Chondrocyte (in vitro differentiated cells): ENCODE measurements around the gene DIP2C. TPM values are rescaled to one million over a fixed set of nuclear protein-coding genes. Genes with fewer than 3 reads are reported as not detected.
"Not testable (repeated sequence)": the region's sequence is repeated elsewhere in the genome, so short reads cannot be mapped to it uniquely, and the experiment has no call there.

ENCODE experiments used
- DNase-seq: peaks from one replicate; pipeline ENCODE4 v3.0.0; 2021; ENCODE audit warnings: mixed read lengths, low spot score
- H3K27ac Mint-ChIP-seq: one replicate; pipeline ENCODE4 v1.8.0; 2021; ENCODE audit warnings: mild to moderate bottlenecking, moderate library complexity, mixed read lengths; ENCODE audit not compliant: unreplicated experiment
- H3K27me3 Mint-ChIP-seq: 2 replicates; pipeline ENCODE4 v1.8.0; 2021; ENCODE audit warnings: low read depth, mixed read lengths
- H3K36me3 Mint-ChIP-seq: 2 replicates; pipeline ENCODE4 v1.8.0; 2021; ENCODE audit warnings: low read depth, mixed read lengths
- H3K4me1 Mint-ChIP-seq: 2 replicates; pipeline ENCODE4 v1.8.0; 2021; ENCODE audit warnings: low read depth, mild to moderate bottlenecking, mixed read lengths
- H3K4me3 Mint-ChIP-seq: one replicate; pipeline ENCODE4 v1.8.0; 2021; ENCODE audit warnings: mild to moderate bottlenecking, moderate library complexity, mixed read lengths; ENCODE audit not compliant: unreplicated experiment
- H3K9me3 Mint-ChIP-seq: 2 replicates; pipeline ENCODE4 v1.8.0; 2021; ENCODE audit warnings: low read depth, mixed read lengths
- CTCF ChIP-seq: fragments of 200-600 bp; sonication (generic); IDR thresholded peaks from 2 replicates; pipeline ENCODE4 v1.5.0; 2021; ENCODE audit warnings: antibody characterized with exemption, mild to moderate bottlenecking, moderate library complexity
- total RNA-seq: library from RNA; stranded (reverse); gene quantifications from 3 replicates; pipeline ENCODE4 v1.2.1, GENCODE V29; 2021

DIP2C gene
- total RNA-seq, 1 donor from 2014 or later, result 47.9 TPM

- H3K36me3 Mint-ChIP-seq, result no peaks in the 10 kb centered on the region
- TF ChIP-seq CTCF, result no peak
- H3K4me3 Mint-ChIP-seq, result no peak overlapping the region
- no peak for DNase-seq
- no peaks in the 10 kb centered on the region for H3K27me3 Mint-ChIP-seq
- H3K27ac Mint-ChIP-seq, result no peak overlapping the region
- peaks cover 41% of the 10 kb centered on the region for H3K4me1 Mint-ChIP-seq
- no peaks in the 10 kb centered on the region for H3K9me3 Mint-ChIP-seq
Measured at GRCh38 chr10:656883-657282, 32.6 kb downstream of the DIP2C start.

GRCh38 chr10:655184-655583 lies 34.3 kb downstream of the DIP2C start:
- TF ChIP-seq CTCF, result no peak
- no peaks in the 10 kb centered on the region for H3K9me3 Mint-ChIP-seq
- H3K27me3 Mint-ChIP-seq, result no peaks in the 10 kb centered on the region
- H3K36me3 Mint-ChIP-seq, result no peaks in the 10 kb centered on the region
- no peak overlapping the region for H3K4me3 Mint-ChIP-seq
- H3K4me1 Mint-ChIP-seq, result peaks cover 36% of the 10 kb centered on the region
- H3K27ac Mint-ChIP-seq, result no peak overlapping the region
- DNase-seq, result no peak

- Mint-ChIP-seq H3K27me3 (no peaks in the 10 kb centered on the region), H3K9me3 (no peaks in the 10 kb centered on the region), H3K4me1 (peaks cover 38% of the 10 kb centered on the region), H3K27ac (no peak overlapping the region), H3K4me3 (no peak overlapping the region), H3K36me3 (no peaks in the 10 kb centered on the region)
- DNase-seq, result no peak
- TF ChIP-seq CTCF, result no peak
Measured at GRCh38 chr10:654647-654996, 34.8 kb downstream of the DIP2C start.

GRCh38 chr10:653991-654646 lies 35.3 kb downstream of the DIP2C start:
- Mint-ChIP-seq H3K9me3 (no peaks in the 10 kb centered on the region), H3K4me1 (peaks cover 36% of the 10 kb centered on the region), H3K27ac (no peak overlapping the region), H3K27me3 (no peaks in the 10 kb centered on the region), H3K4me3 (no peak overlapping the region), H3K36me3 (no peaks in the 10 kb centered on the region)
- TF ChIP-seq CTCF, result no peak
- DNase-seq, result no peak

- H3K36me3 Mint-ChIP-seq, H3K9me3 Mint-ChIP-seq, H3K27me3 Mint-ChIP-seq, DNase-seq, H3K27ac Mint-ChIP-seq, H3K4me3 Mint-ChIP-seq: not testable (repeated sequence)
- peaks cover 28% of the 10 kb centered on the region for H3K4me1 Mint-ChIP-seq
Measured at GRCh38 chr10:652832-653459, 36.5 kb downstream of the DIP2C start.

GRCh38 chr10:652233-652632 lies 37.2 kb downstream of the DIP2C start:
- H3K36me3 Mint-ChIP-seq, result no peaks in the 10 kb centered on the region
- H3K9me3 Mint-ChIP-seq, result no peaks in the 10 kb centered on the region
- no peak for DNase-seq
- no peak overlapping the region for H3K4me3 Mint-ChIP-seq
- TF ChIP-seq CTCF, result no peak
- H3K4me1 Mint-ChIP-seq, result peaks cover 28% of the 10 kb centered on the region
- no peak overlapping the region for H3K27ac Mint-ChIP-seq
- H3K27me3 Mint-ChIP-seq, result no peaks in the 10 kb centered on the region
